Immature natural killer cell (primary cell): ENCODE results near the gene SYF2. TPM values are rescaled to one million over a fixed set of nuclear protein-coding genes. Genes with fewer than 3 reads are reported as not detected.
"Not testable (repeated sequence)": the region's sequence is repeated elsewhere in the genome, so short reads cannot be mapped to it uniquely, and the experiment has no call there.

Experiments
- DNase-seq, 3 donors: peaks; one replicate each; pipeline ENCODE4 v3.0.0; 2022; ENCODE audit warnings: mixed read lengths in 1 of 3
- H3K27ac Mint-ChIP-seq, 6 donors: one replicate each; pipeline ENCODE4 v1.8.0; 2020; ENCODE audit warnings: mixed read lengths in 6 of 6, mild to moderate bottlenecking in 5 of 6, inconsistent platforms in 4 of 6, moderate library complexity in 3 of 6
- H3K27me3 Mint-ChIP-seq, 3 donors: one replicate each; pipeline ENCODE4 v1.8.0; 2020 to 2021; ENCODE audit warnings: low read depth in 3 of 3, mild to moderate bottlenecking in 3 of 3, mixed read lengths in 3 of 3, moderate library complexity in 3 of 3, inconsistent platforms in 1 of 3
- H3K36me3 Mint-ChIP-seq, 3 donors: one replicate each; pipeline ENCODE4 v1.8.0; 2020; ENCODE audit warnings: mixed read lengths in 3 of 3, inconsistent platforms in 2 of 3, mild to moderate bottlenecking in 2 of 3
- H3K4me1 Mint-ChIP-seq, 2 donors: one replicate each; pipeline ENCODE4 v1.8.0; 2020; ENCODE audit warnings: inconsistent platforms in 2 of 2, mild to moderate bottlenecking in 2 of 2, mixed read lengths in 2 of 2, moderate library complexity in 1 of 2
- H3K4me3 Mint-ChIP-seq, 5 donors: one replicate each; pipeline ENCODE4 v1.8.0; 2020; ENCODE audit warnings: mild to moderate bottlenecking in 5 of 5, mixed read lengths in 5 of 5, inconsistent platforms in 3 of 5, moderate library complexity in 3 of 5
- H3K9me3 Mint-ChIP-seq, 6 donors: one replicate each; pipeline ENCODE4 v1.8.0; 2020; ENCODE audit warnings: mild to moderate bottlenecking in 6 of 6, mixed read lengths in 6 of 6, inconsistent platforms in 4 of 6, moderate library complexity in 3 of 6
- polyA plus RNA-seq, 3 donors: library from polyadenylated mRNA; unstranded; fragments of 300-500 nt; fragmentation: Illumina TruSeq; gene quantifications; one replicate each; pipeline ENCODE4 v1.2.3, GENCODE V29; 2021

Gene SYF2
- polyA plus RNA-seq, 3 donors from 2014 or later = 65.6 to 82.8 (median 75.9) TPM

- not testable (repeated sequence) for H3K36me3 Mint-ChIP-seq, H3K9me3 Mint-ChIP-seq, DNase-seq, H3K4me3 Mint-ChIP-seq
- Mint-ChIP-seq H3K4me1 (peaks cover 19 to 26% of the 10 kb centered on the region in 2 donors), H3K27ac (peak overlapping the region in 1 of 6 donors; percentile 23), H3K27me3 (peaks cover 8 to 17% (median 14%) of the 10 kb centered on the region in 3 donors)
These were observed 4.0 kb upstream of the SYF2 start for GRCh38 chr1:25236261-25236660.

GRCh38 chr1:25235411-25235810 is 3.1 kb upstream of the SYF2 start:
- not testable (repeated sequence) for H3K4me3 Mint-ChIP-seq, H3K36me3 Mint-ChIP-seq, H3K9me3 Mint-ChIP-seq, H3K27ac Mint-ChIP-seq, DNase-seq
- H3K27me3 Mint-ChIP-seq = peaks cover 8 to 14% (median 11%) of the 10 kb centered on the region in 3 donors
- H3K4me1 Mint-ChIP-seq = peaks cover 14 to 25% of the 10 kb centered on the region in 2 donors

- Mint-ChIP-seq H3K36me3 (peaks cover 8 to 18% (median 12%) of the 10 kb centered on the region in 3 donors), H3K4me1 (peaks cover 0 to 14% of the 10 kb centered on the region in 2 donors), H3K27ac (no peak overlapping the region), H3K27me3 (no peaks in the 10 kb centered on the region), H3K4me3 (no peak overlapping the region), H3K9me3 (no peaks in the 10 kb centered on the region)
- DNase-seq = peak; percentile 56 to 59 (median 59)
These were observed 823 bp upstream of the SYF2 start for GRCh38 chr1:25232866-25233784.

GRCh38 chr1:25223471-25223870 is 8.8 kb downstream of the SYF2 start:
- H3K4me3 Mint-ChIP-seq = no peak overlapping the region
- H3K9me3 Mint-ChIP-seq = no peaks in the 10 kb centered on the region
- peak overlapping the region in 2 of 6 donors; percentile 0 to 36 for H3K27ac Mint-ChIP-seq
- no peaks in the 10 kb centered on the region for H3K27me3 Mint-ChIP-seq
- peaks cover 0 to 1% of the 10 kb centered on the region in 2 donors for H3K4me1 Mint-ChIP-seq
- H3K36me3 Mint-ChIP-seq = peaks cover 21 to 58% (median 37%) of the 10 kb centered on the region in 3 donors
- DNase-seq = no peak

- Mint-ChIP-seq H3K36me3 (peaks cover 17 to 52% (median 31%) of the 10 kb centered on the region in 3 donors), H3K9me3 (no peaks in the 10 kb centered on the region)
These were observed 9.7 kb downstream of the SYF2 start for GRCh38 chr1:25222606-25223005.

GRCh38 chr1:25220666-25221065 is 11.6 kb downstream of the SYF2 start:
- no peak overlapping the region for H3K27ac Mint-ChIP-seq
- H3K4me1 Mint-ChIP-seq = no peaks in the 10 kb centered on the region
- DNase-seq = no peak
- H3K4me3 Mint-ChIP-seq = no peak overlapping the region
- no peaks in the 10 kb centered on the region for H3K27me3 Mint-ChIP-seq
- H3K9me3 Mint-ChIP-seq = peaks cover 0 to 2% (median 0%) of the 10 kb centered on the region in 6 donors
- peaks cover 17 to 41% (median 22%) of the 10 kb centered on the region in 3 donors for H3K36me3 Mint-ChIP-seq

More at GRCh38 chr1:25222606-25223005, 9.7 kb downstream of the SYF2 start:
- peaks cover 0 to 1% of the 10 kb centered on the region in 2 donors for H3K4me1 Mint-ChIP-seq
- DNase-seq = no peak
- no peaks in the 10 kb centered on the region for H3K27me3 Mint-ChIP-seq
- H3K27ac Mint-ChIP-seq = no peak overlapping the region
- H3K4me3 Mint-ChIP-seq = no peak overlapping the region

GRCh38 chr1:25219661-25220251 is 12.5 kb downstream of the SYF2 start:
- Mint-ChIP-seq H3K4me3 (no peak overlapping the region), H3K36me3 (peaks cover 13 to 38% (median 19%) of the 10 kb centered on the region in 3 donors), H3K9me3 (peaks cover 0 to 2% (median 0%) of the 10 kb centered on the region in 6 donors), H3K27me3 (peaks cover 0 to 2% (median 0%) of the 10 kb centered on the region in 3 donors), H3K27ac (peak overlapping the region in 2 of 6 donors; percentile 12 to 42), H3K4me1 (no peaks in the 10 kb centered on the region)
- DNase-seq = no peak

- Mint-ChIP-seq H3K27ac (peak overlapping the region in 1 of 6 donors; percentile 34), H3K9me3 (peaks cover 0 to 2% (median 0%) of the 10 kb centered on the region in 6 donors), H3K4me3 (no peak overlapping the region), H3K36me3 (peaks cover 4 to 26% (median 9%) of the 10 kb centered on the region in 3 donors), H3K4me1 (no peaks in the 10 kb centered on the region), H3K27me3 (peaks cover 0 to 2% (median 0%) of the 10 kb centered on the region in 3 donors)
- no peak for DNase-seq
These were observed 14.6 kb downstream of the SYF2 start for GRCh38 chr1:25217598-25218232.

GRCh38 chr1:25217015-25217414 is 15.3 kb downstream of the SYF2 start:
- peaks cover 0 to 2% (median 0%) of the 10 kb centered on the region in 6 donors for H3K9me3 Mint-ChIP-seq
- peak overlapping the region in 1 of 6 donors; percentile 55 for H3K27ac Mint-ChIP-seq
- DNase-seq = no peak
- H3K27me3 Mint-ChIP-seq = peaks cover 0 to 2% (median 0%) of the 10 kb centered on the region in 3 donors
- H3K36me3 Mint-ChIP-seq = peaks cover 4 to 19% (median 5%) of the 10 kb centered on the region in 3 donors
- H3K4me1 Mint-ChIP-seq = no peaks in the 10 kb centered on the region
- H3K4me3 Mint-ChIP-seq = no peak overlapping the region

- Mint-ChIP-seq H3K4me1 (no peaks in the 10 kb centered on the region), H3K27ac (no peak overlapping the region), H3K36me3 (peaks cover 0 to 13% (median 4%) of the 10 kb centered on the region in 3 donors), H3K27me3 (peaks cover 0 to 4% (median 0%) of the 10 kb centered on the region in 3 donors), H3K4me3 (no peak overlapping the region), H3K9me3 (peaks cover 0 to 2% (median 0%) of the 10 kb centered on the region in 6 donors)
- DNase-seq = no peak
These were observed 16.2 kb downstream of the SYF2 start for GRCh38 chr1:25216123-25216522.

GRCh38 chr1:25212725-25213124 is 19.6 kb downstream of the SYF2 start:
- Mint-ChIP-seq H3K36me3 (no peaks in the 10 kb centered on the region), H3K27ac (no peak overlapping the region), H3K9me3 (peaks cover 0 to 2% (median 0%) of the 10 kb centered on the region in 6 donors), H3K27me3 (peaks cover 0 to 8% (median 3%) of the 10 kb centered on the region in 3 donors), H3K4me3 (no peak overlapping the region), H3K4me1 (no peaks in the 10 kb centered on the region)
- DNase-seq = no peak

- Mint-ChIP-seq H3K4me3 (no peak overlapping the region), H3K27ac (no peak overlapping the region)
These were observed 21.6 kb downstream of the SYF2 start for GRCh38 chr1:25210728-25211127.

GRCh38 chr1:25209516-25209915 is 22.8 kb downstream of the SYF2 start:
- Mint-ChIP-seq H3K4me3 (no peak overlapping the region), H3K9me3 (no peaks in the 10 kb centered on the region), H3K4me1 (peaks cover 1 to 5% of the 10 kb centered on the region in 2 donors), H3K27ac (no peak overlapping the region), H3K36me3 (no peaks in the 10 kb centered on the region), H3K27me3 (peaks cover 0 to 7% (median 7%) of the 10 kb centered on the region in 3 donors)
- no peak for DNase-seq

More at GRCh38 chr1:25210728-25211127, 21.6 kb downstream of the SYF2 start:
- Mint-ChIP-seq H3K4me1 (no peaks in the 10 kb centered on the region), H3K9me3 (no peaks in the 10 kb centered on the region), H3K36me3 (no peaks in the 10 kb centered on the region), H3K27me3 (peaks cover 0 to 8% (median 4%) of the 10 kb centered on the region in 3 donors)
- DNase-seq = no peak
